ENCODE data around the gene CLRN3. TPM values are rescaled to one million over a fixed set of nuclear protein-coding genes. Genes with fewer than 3 reads are reported as not detected.

The CLRN3 gene
- total RNA-seq, 4 donors from 2014 or later: 0.27 TPM; not detected in 3

- TF ChIP-seq POLR2A (IDR thresholded peaks at IDR 0.05) (no peak), CTCF (IDR thresholded peaks at IDR 0.05 in 4 of 5, conservative IDR thresholded peaks at IDR 0.05 in 1 of 5) (no peak)
- intact Hi-C loops (cut with DNase I; ENCODE audit: low total_unique reads): no loop called here
- H3K4me1 ChIP-seq: peaks cover 6 to 7% of the 10 kb centered on the region in 2 donors
These were observed 12.5 kb upstream of the CLRN3 start for GRCh38 chr10:127905001-127905847.

GRCh38 chr10:127904311-127905000 is 11.7 kb upstream of the CLRN3 start:
- TF ChIP-seq CTCF (IDR thresholded peaks at IDR 0.05 in 4 of 5, conservative IDR thresholded peaks at IDR 0.05 in 1 of 5) (no peak), POLR2A (IDR thresholded peaks at IDR 0.05) (no peak)
- intact Hi-C loops (cut with DNase I; ENCODE audit: low total_unique reads): no loop called here
- DNase-seq (no peak), ATAC-seq (no peak)
- Histone ChIP-seq H3K4me3 (no peak overlapping the region), H3K4me1 (peaks cover 6 to 7% of the 10 kb centered on the region in 2 donors), H3K27ac (no peak overlapping the region), H3K36me3 (no peaks in the 10 kb centered on the region), H3K9me3 (no peaks in the 10 kb centered on the region), H3K27me3 (peaks cover 4 to 9% (median 8%) of the 10 kb centered on the region in 3 donors)
- in situ Hi-C loops (cut with MboI; ENCODE audit: low sequenced_read_pairs in 4 of 4): loop anchor here in 2 of 4 donors (10.0 kb wide), 1 partner anchor 110 kb away; no protein-coding TSS in a partner anchor

More at GRCh38 chr10:127905001-127905847, 12.5 kb upstream of the CLRN3 start:
- Histone ChIP-seq H3K27me3 (peaks cover 4 to 9% (median 8%) of the 10 kb centered on the region in 3 donors), H3K9me3 (no peaks in the 10 kb centered on the region), H3K4me3 (no peak overlapping the region), H3K27ac (no peak overlapping the region), H3K36me3 (no peaks in the 10 kb centered on the region)
- ATAC-seq (no peak), DNase-seq (no peak)
- in situ Hi-C loops (cut with MboI; ENCODE audit: low sequenced_read_pairs in 4 of 4): loop anchor here in 2 of 4 donors (10.0 kb wide), 1 partner anchor 110 kb away; no protein-coding TSS in a partner anchor

GRCh38 chr10:127903789-127904188 is 11.0 kb upstream of the CLRN3 start:
- in situ Hi-C loops (cut with MboI; ENCODE audit: low sequenced_read_pairs in 4 of 4) (loop anchor here in 2 of 4 donors (10.0 kb wide), 1 partner anchor 111 kb away; no protein-coding TSS in a partner anchor), intact Hi-C loops (cut with DNase I; ENCODE audit: low total_unique reads) (no loop called here)
- DNase-seq: no peak
- TF ChIP-seq POLR2A (IDR thresholded peaks at IDR 0.05) (no peak), CTCF (IDR thresholded peaks at IDR 0.05 in 4 of 5, conservative IDR thresholded peaks at IDR 0.05 in 1 of 5) (no peak)
- H3K4me1 ChIP-seq: peaks cover 6 to 7% of the 10 kb centered on the region in 2 donors
- H3K9me3 ChIP-seq: no peaks in the 10 kb centered on the region
- ATAC-seq: no peak
- no peak overlapping the region for H3K4me3 ChIP-seq
- peaks cover 4 to 9% (median 8%) of the 10 kb centered on the region in 3 donors for H3K27me3 ChIP-seq
- no peak overlapping the region for H3K27ac ChIP-seq
- no peaks in the 10 kb centered on the region for H3K36me3 ChIP-seq

GRCh38 chr10:127899766-127900387 is 7.1 kb upstream of the CLRN3 start:
- Histone ChIP-seq H3K27ac (no peak overlapping the region), H3K4me1 (no peaks in the 10 kb centered on the region), H3K4me3 (no peak overlapping the region), H3K36me3 (no peaks in the 10 kb centered on the region), H3K9me3 (no peaks in the 10 kb centered on the region), H3K27me3 (peaks cover 0 to 2% (median 0%) of the 10 kb centered on the region in 3 donors)
- intact Hi-C loops (cut with DNase I; ENCODE audit: low total_unique reads): no loop called here
- TF ChIP-seq POLR2A (IDR thresholded peaks at IDR 0.05) (no peak), CTCF (IDR thresholded peaks at IDR 0.05 in 4 of 5, conservative IDR thresholded peaks at IDR 0.05 in 1 of 5) (no peak)
- ATAC-seq (no peak), DNase-seq (no peak)
- in situ Hi-C loops (cut with MboI; ENCODE audit: low sequenced_read_pairs in 4 of 4): loop anchor here in 2 of 4 donors (10.0 kb wide), 1 partner anchor 115 kb away; no protein-coding TSS in a partner anchor

Data from gastrocnemius medialis (tissue), 4 donors.